Neural cell (in vitro differentiated cells): ENCODE results near the gene KLHDC8B. TPM values are rescaled to one million over a fixed set of nuclear protein-coding genes. Genes with fewer than 3 reads are reported as not detected.

Source experiments
- H2AFZ ChIP-seq: fragments of 200-600, 300-800 bp; sonication (generic), shearing (Covaris generic); 2 replicates; pipeline ENCODE4 v1.6.0; 2014; ENCODE audit warnings: low read depth, mild to moderate bottlenecking, antibody characterized with exemption, low read length, moderate library complexity
- H3F3A ChIP-seq: fragments of 200-600 bp; shearing (Covaris generic); 2 replicates; pipeline ENCODE4 v1.6.1; 2016; ENCODE audit warnings: mild to moderate bottlenecking, moderate library complexity, mixed read lengths, antibody characterized with exemption, low read length; ENCODE audit not compliant: insufficient read depth, poor library complexity, severe bottlenecking
- H3K27ac ChIP-seq: fragments of 200-600, 300-800 bp; sonication (generic), shearing (Covaris generic); 2 replicates; pipeline ENCODE4 v1.5.1; 2014; ENCODE audit warnings: mild to moderate bottlenecking, low read length, moderate library complexity
- H3K27me3 ChIP-seq: fragments of 300-800, 200-600 bp; sonication (generic), shearing (Covaris generic); 2 replicates; pipeline ENCODE4 v1.6.0; 2014; ENCODE audit warnings: mild to moderate bottlenecking, low read depth, low read length, moderate library complexity; ENCODE audit not compliant: insufficient read depth
- H3K36me3 ChIP-seq: fragments of 300-800, 200-600 bp; sonication (generic), shearing (Covaris generic); 2 replicates; pipeline ENCODE4 v1.5.1; 2014; ENCODE audit warnings: mild to moderate bottlenecking, antibody characterized with exemption, low read length, moderate library complexity; ENCODE audit not compliant: insufficient read depth
- H3K4me2 ChIP-seq: fragments of 300-800, 200-600 bp; sonication (generic), shearing (Covaris generic); 2 replicates; pipeline ENCODE4 v1.6.0; 2014; ENCODE audit warnings: mild to moderate bottlenecking, low read length
- H3K4me3 ChIP-seq: fragments of 300-800, 200-600 bp; sonication (generic), shearing (Covaris generic); 2 replicates; pipeline ENCODE4 v1.5.1; 2014; ENCODE audit warnings: mild to moderate bottlenecking, low read length, moderate library complexity
- H3K79me2 ChIP-seq: fragments of 200-600 bp; shearing (Covaris generic); replicated peaks from 2 replicates; pipeline ENCODE4 v1.6.0; 2014; ENCODE audit warnings: mild to moderate bottlenecking, low read length, moderate library complexity; ENCODE audit not compliant: insufficient read depth
- H3K9ac ChIP-seq: fragments of 300-800, 200-600 bp; sonication (generic), shearing (Covaris generic); 2 replicates; pipeline ENCODE4 v1.6.1; 2016; ENCODE audit warnings: mild to moderate bottlenecking, low read length, mixed read lengths
- H3K9me2 ChIP-seq: fragments of 200-600 bp; shearing (Covaris generic); 2 replicates; pipeline ENCODE4 v1.6.1; 2016; ENCODE audit warnings: mild to moderate bottlenecking, low read length, mixed read lengths; ENCODE audit not compliant: insufficient read depth
- H3K9me3 ChIP-seq: fragments of 200-600, 300-800 bp; sonication (generic), shearing (Covaris generic); 2 replicates; pipeline ENCODE4 v1.6.1; 2016; ENCODE audit warnings: mild to moderate bottlenecking, mixed run types, low read length, moderate library complexity, mixed read lengths
- H4K20me1 ChIP-seq: fragments of 200-600 bp; shearing (Covaris generic); 2 replicates; pipeline ENCODE4 v1.6.1; 2016; ENCODE audit warnings: mild to moderate bottlenecking, mixed run types; ENCODE audit not compliant: insufficient read depth
- EP300 ChIP-seq: fragments of 450-650 bp; conservative IDR thresholded peaks from 2 replicates; pipeline ENCODE4 v1.6.1; 2014; ENCODE audit warnings: antibody characterized with exemption, mild to moderate bottlenecking, moderate library complexity; ENCODE audit not compliant: poor library complexity, severe bottlenecking
- EZH2 ChIP-seq: fragments of 200-600, 300-800 bp; shearing (Covaris generic), sonication (generic); IDR thresholded peaks from 2 replicates; pipeline ENCODE4 v1.6.1; 2014; ENCODE audit warnings: antibody characterized with exemption, low read length, borderline replicate concordance, mild to moderate bottlenecking; ENCODE audit not compliant: insufficient read depth, poor library complexity, severe bottlenecking
- MXI1 ChIP-seq: fragments of 450-650 bp; conservative IDR thresholded peaks from 2 replicates; pipeline ENCODE4 v1.6.1; 2014; ENCODE audit warnings: antibody characterized with exemption, mild to moderate bottlenecking; ENCODE audit not compliant: poor library complexity, severe bottlenecking
- POLR2AphosphoS5 ChIP-seq: IDR thresholded peaks from 2 replicates; pipeline ENCODE4 v1.6.1; 2012
- RAD21 ChIP-seq: fragments of 450-650 bp; conservative IDR thresholded peaks from 2 replicates; pipeline ENCODE4 v1.6.1; 2014; ENCODE audit warnings: antibody characterized with exemption, mild to moderate bottlenecking, moderate library complexity
- SMC3 ChIP-seq: fragments of 450-650 bp; conservative IDR thresholded peaks from 2 replicates; pipeline ENCODE4 v1.6.1; 2014; ENCODE audit warnings: antibody characterized with exemption, mild to moderate bottlenecking, moderate library complexity; ENCODE audit not compliant: poor library complexity
- TAF1 ChIP-seq: IDR thresholded peaks from 2 replicates; pipeline ENCODE4 v1.6.1; 2012; ENCODE audit warnings: low read depth
- polyA plus RNA-seq: library from polyadenylated mRNA; depleted of rRNA; stranded (reverse); fragments of >200 nt; gene quantifications from 2 replicates; pipeline ENCODE4 v1.2.3, GENCODE V29; 2014
- TF ChIP-seq, protein P1 (sequence below): fragments of 450-650 bp; IDR thresholded peaks from 2 replicates; pipeline ENCODE4 v1.5.1; 2014; ENCODE audit warnings: antibody characterized with exemption, mild to moderate bottlenecking, moderate library complexity; ENCODE audit not compliant: poor library complexity, severe bottlenecking
- TF ChIP-seq, protein P2 (sequence below): IDR thresholded peaks from 2 replicates; pipeline ENCODE4 v1.6.1; 2012; ENCODE audit warnings: borderline replicate concordance

KLHDC8B gene
- polyA plus RNA-seq, 1 donor from 2014 or later, result 65.1 TPM

DNA sequence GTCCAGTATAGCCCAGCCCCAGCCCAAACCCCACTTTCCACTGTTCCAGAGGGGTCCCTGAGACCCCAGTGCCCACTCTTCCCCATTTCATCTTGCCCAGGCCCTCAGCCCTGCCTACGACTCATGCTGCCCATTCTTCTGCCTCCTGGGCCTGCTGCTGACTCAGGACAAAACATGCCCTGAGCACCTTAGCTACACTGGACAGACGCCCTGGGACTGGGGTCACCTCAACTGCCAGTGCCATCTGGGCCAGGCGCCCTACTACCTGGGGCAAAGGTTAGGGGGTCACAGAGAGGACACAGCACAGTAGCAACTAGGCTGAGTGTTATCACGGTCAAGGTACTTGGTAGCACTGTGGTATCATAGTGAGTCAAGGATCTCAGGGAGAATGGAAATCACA is 35.9 kb upstream of the KLHDC8B start:
- Histone ChIP-seq H3K9me3 (no peaks in the 10 kb centered on the region), H2AFZ (no peak overlapping the region), H4K20me1 (no peaks in the 10 kb centered on the region), H3K9ac (no peak overlapping the region), H3K79me2 (no peaks in the 10 kb centered on the region), H3K27ac (no peak overlapping the region), H3K27me3 (no peaks in the 10 kb centered on the region), H3K4me2 (no peak overlapping the region), H3K9me2 (no peaks in the 10 kb centered on the region), H3F3A (no peaks in the 10 kb centered on the region), H3K36me3 (no peaks in the 10 kb centered on the region), H3K4me3 (no peak overlapping the region)
- TF ChIP-seq RAD21 (no peak), EZH2 (no peak), EP300 (no peak), POLR2AphosphoS5 (no peak), SMC3 (no peak), MXI1 (no peak), TAF1 (no peak)
- TF ChIP-seq, protein P1, sequence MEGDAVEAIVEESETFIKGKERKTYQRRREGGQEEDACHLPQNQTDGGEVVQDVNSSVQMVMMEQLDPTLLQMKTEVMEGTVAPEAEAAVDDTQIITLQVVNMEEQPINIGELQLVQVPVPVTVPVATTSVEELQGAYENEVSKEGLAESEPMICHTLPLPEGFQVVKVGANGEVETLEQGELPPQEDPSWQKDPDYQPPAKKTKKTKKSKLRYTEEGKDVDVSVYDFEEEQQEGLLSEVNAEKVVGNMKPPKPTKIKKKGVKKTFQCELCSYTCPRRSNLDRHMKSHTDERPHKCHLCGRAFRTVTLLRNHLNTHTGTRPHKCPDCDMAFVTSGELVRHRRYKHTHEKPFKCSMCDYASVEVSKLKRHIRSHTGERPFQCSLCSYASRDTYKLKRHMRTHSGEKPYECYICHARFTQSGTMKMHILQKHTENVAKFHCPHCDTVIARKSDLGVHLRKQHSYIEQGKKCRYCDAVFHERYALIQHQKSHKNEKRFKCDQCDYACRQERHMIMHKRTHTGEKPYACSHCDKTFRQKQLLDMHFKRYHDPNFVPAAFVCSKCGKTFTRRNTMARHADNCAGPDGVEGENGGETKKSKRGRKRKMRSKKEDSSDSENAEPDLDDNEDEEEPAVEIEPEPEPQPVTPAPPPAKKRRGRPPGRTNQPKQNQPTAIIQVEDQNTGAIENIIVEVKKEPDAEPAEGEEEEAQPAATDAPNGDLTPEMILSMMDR, result no peak
- TF ChIP-seq, protein P2, sequence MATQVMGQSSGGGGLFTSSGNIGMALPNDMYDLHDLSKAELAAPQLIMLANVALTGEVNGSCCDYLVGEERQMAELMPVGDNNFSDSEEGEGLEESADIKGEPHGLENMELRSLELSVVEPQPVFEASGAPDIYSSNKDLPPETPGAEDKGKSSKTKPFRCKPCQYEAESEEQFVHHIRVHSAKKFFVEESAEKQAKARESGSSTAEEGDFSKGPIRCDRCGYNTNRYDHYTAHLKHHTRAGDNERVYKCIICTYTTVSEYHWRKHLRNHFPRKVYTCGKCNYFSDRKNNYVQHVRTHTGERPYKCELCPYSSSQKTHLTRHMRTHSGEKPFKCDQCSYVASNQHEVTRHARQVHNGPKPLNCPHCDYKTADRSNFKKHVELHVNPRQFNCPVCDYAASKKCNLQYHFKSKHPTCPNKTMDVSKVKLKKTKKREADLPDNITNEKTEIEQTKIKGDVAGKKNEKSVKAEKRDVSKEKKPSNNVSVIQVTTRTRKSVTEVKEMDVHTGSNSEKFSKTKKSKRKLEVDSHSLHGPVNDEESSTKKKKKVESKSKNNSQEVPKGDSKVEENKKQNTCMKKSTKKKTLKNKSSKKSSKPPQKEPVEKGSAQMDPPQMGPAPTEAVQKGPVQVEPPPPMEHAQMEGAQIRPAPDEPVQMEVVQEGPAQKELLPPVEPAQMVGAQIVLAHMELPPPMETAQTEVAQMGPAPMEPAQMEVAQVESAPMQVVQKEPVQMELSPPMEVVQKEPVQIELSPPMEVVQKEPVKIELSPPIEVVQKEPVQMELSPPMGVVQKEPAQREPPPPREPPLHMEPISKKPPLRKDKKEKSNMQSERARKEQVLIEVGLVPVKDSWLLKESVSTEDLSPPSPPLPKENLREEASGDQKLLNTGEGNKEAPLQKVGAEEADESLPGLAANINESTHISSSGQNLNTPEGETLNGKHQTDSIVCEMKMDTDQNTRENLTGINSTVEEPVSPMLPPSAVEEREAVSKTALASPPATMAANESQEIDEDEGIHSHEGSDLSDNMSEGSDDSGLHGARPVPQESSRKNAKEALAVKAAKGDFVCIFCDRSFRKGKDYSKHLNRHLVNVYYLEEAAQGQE, result no peak

DNA sequence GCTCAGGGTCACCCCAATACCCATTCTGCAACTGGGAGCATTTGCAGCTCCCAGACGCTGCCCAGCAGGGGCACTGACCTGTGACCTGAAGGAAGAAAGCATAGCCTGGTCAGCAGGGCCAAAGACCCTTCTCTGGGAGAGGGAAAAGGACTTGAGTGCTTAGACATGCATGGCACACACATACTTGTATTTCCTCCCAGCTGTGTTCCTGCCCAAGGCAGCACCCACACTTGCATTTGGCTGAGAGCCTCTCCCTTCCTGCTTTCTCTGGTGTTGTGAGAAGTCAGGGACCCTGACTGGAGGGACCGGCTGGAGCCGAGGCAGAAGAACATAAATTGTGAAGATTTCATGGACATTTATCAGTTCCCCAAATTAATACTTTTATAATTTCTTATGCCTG is 31.3 kb upstream of the KLHDC8B start:
- Histone ChIP-seq H3K4me2 (no peak overlapping the region), H3K36me3 (no peaks in the 10 kb centered on the region), H4K20me1 (no peaks in the 10 kb centered on the region), H3K4me3 (no peak overlapping the region), H3F3A (no peaks in the 10 kb centered on the region), H3K27ac (no peak overlapping the region), H3K9ac (no peak overlapping the region), H3K9me3 (no peaks in the 10 kb centered on the region), H3K9me2 (no peaks in the 10 kb centered on the region), H3K79me2 (no peaks in the 10 kb centered on the region), H3K27me3 (no peaks in the 10 kb centered on the region), H2AFZ (no peak overlapping the region)
- TF ChIP-seq, protein P2, result no peak
- TF ChIP-seq MXI1, result no peak
- TF ChIP-seq SMC3, result no peak
- no peak for TF ChIP-seq RAD21
- no peak for TF ChIP-seq POLR2AphosphoS5
- no peak for TF ChIP-seq EP300
- no peak for TF ChIP-seq EZH2
- TF ChIP-seq, protein P1, result no peak
- TF ChIP-seq TAF1, result no peak
